Measurements from ENCODE around the gene KRTAP1-3. TPM values are rescaled to one million over a fixed set of nuclear protein-coding genes. Genes with fewer than 3 reads are reported as not detected.

Gene KRTAP1-3
- total RNA-seq, 8 experiments from 2014 or later: 0.25 to 0.56 (median 0.46) TPM; not detected in 4

- in situ Hi-C loops (cut with MboI; ENCODE audit: low pct_unique_long_range_greater_than_20kb in 2 of 9, low sequenced_read_pairs in 9 of 9, unreplicated experiment in 9 of 9): no loop called here
- no peak for ATAC-seq (replicated peaks in 6 of 8)
- Histone ChIP-seq H3K4me1 (replicated peaks in 1 of 2) (peaks cover 4 to 7% of the 10 kb centered on the region in 2 donors), H3K27ac (no peak overlapping the region), H3K4me3 (no peak overlapping the region)
- 0 to 89% (median 77%) methylated on average over 1 of the region's 1 CpG; no CpG with 5 or more reads in 4 of the 10 experiments for WGBS, 10 experiments
These were observed 39.6 kb downstream of the KRTAP1-3 start for GRCh38 chr17:40995116-40995515.

GRCh38 chr17:40993839-40994238, 40.8 kb downstream of the KRTAP1-3 start, which contains the start of gene KRTAP3-3:
Gene KRTAP3-3, minus strand, starts transcription at chr17:40994164. Its CDS starts 67 bp downstream, at chr17:40994097.
- Histone ChIP-seq H3K4me1 (replicated peaks in 1 of 2) (peaks cover 4 to 7% of the 10 kb centered on the region in 2 donors), H3K27ac (no peak within 1 kb of the TSS), H3K4me3 (no peak within 1 kb of the TSS)
- 0 to 80% (median 67%) methylated on average over 1 to 2 of the region's 4 CpGs; no CpG with 5 or more reads in 5 of the 10 experiments for WGBS, 10 experiments
- no peak for ATAC-seq (replicated peaks in 6 of 8)
- in situ Hi-C loops (cut with MboI; ENCODE audit: low pct_unique_long_range_greater_than_20kb in 2 of 9, low sequenced_read_pairs in 9 of 9, unreplicated experiment in 9 of 9): no loop called here

GRCh38 chr17:40993084-40993483, 41.6 kb downstream of the KRTAP1-3 start:
- in situ Hi-C loops (cut with MboI; ENCODE audit: low pct_unique_long_range_greater_than_20kb in 2 of 9, low sequenced_read_pairs in 9 of 9, unreplicated experiment in 9 of 9): no loop called here
- WGBS, 10 experiments: 70 to 97% (median 92%) methylated on average over 1 to 2 of the region's 2 CpGs
- no peak overlapping the region for H3K4me3 ChIP-seq
- H3K27ac ChIP-seq: no peak overlapping the region
- H3K4me1 ChIP-seq (replicated peaks in 1 of 2): peaks cover 4 to 7% of the 10 kb centered on the region in 2 donors
- no peak for ATAC-seq (replicated peaks in 6 of 8)

- WGBS, 10 experiments: 37 to 93% (median 68%) methylated on average over 3 of the region's 3 CpGs; no CpG with 5 or more reads in 1 of the 10 experiments
- Histone ChIP-seq H3K4me1 (replicated peaks in 1 of 2) (peaks cover 2 to 4% of the 10 kb centered on the region in 2 donors), H3K27ac (no peak overlapping the region), H3K4me3 (no peak overlapping the region)
- ATAC-seq (replicated peaks in 6 of 8): no peak
- in situ Hi-C loops (cut with MboI; ENCODE audit: low pct_unique_long_range_greater_than_20kb in 2 of 9, low sequenced_read_pairs in 9 of 9, unreplicated experiment in 9 of 9): no loop called here
These were observed 42.0 kb downstream of the KRTAP1-3 start for GRCh38 chr17:40992666-40993065.

GRCh38 chr17:40986920-40987319, 47.8 kb downstream of the KRTAP1-3 start:
- H3K4me3 ChIP-seq: no peak overlapping the region
- 20 to 92% (median 64%) methylated on average over 1 to 7 of the region's 8 CpGs; no CpG with 5 or more reads in 2 of the 10 experiments for WGBS, 10 experiments
- no peak overlapping the region for H3K27ac ChIP-seq
- in situ Hi-C loops (cut with MboI; ENCODE audit: low pct_unique_long_range_greater_than_20kb in 2 of 9, low sequenced_read_pairs in 9 of 9, unreplicated experiment in 9 of 9): no loop called here
- no peak for ATAC-seq (replicated peaks in 6 of 8)
- H3K4me1 ChIP-seq (replicated peaks in 1 of 2): no peaks in the 10 kb centered on the region

- in situ Hi-C loops (cut with MboI; ENCODE audit: low pct_unique_long_range_greater_than_20kb in 2 of 9, low sequenced_read_pairs in 9 of 9, unreplicated experiment in 9 of 9): no loop called here
- Histone ChIP-seq H3K4me1 (replicated peaks in 1 of 2) (no peaks in the 10 kb centered on the region), H3K4me3 (no peak within 1 kb of the TSS), H3K27ac (no peak within 1 kb of the TSS)
- WGBS, 10 experiments: 4 to 90% (median 56%) methylated on average over 1 to 3 of the region's 3 CpGs; no CpG with 5 or more reads in 2 of the 10 experiments
- no peak for ATAC-seq (replicated peaks in 6 of 8)
These were observed 50.4 kb downstream of the KRTAP1-3 start, which contains the start of gene KRT40 for GRCh38 chr17:40984226-40984625. Gene KRT40, minus strand, starts transcription at chr17:40984326. Its CDS starts 53 bp downstream, at chr17:40984273.

Other genes with a start within 250 kb of the KRTAP1-3 start
- under 1 TPM in 1 of 8 experiments, not detected in 7; 0.08 TPM for gene KRT28, start 234.9 kb downstream of the KRTAP1-3 start, total RNA-seq
- 10 to 100 TPM; 15.4 to 62.1 (median 27.3) TPM for gene KRT10, start 212.3 kb downstream of the KRTAP1-3 start, total RNA-seq
- 1 to 10 TPM in 4 of 8 experiments, under 1 TPM in 2, not detected in 2; 0.21 to 2.7 (median 1.1) TPM for gene KRT12, start 167.7 kb downstream of the KRTAP1-3 start, total RNA-seq
- gene KRT20, start 149.6 kb downstream of the KRTAP1-3 start, total RNA-seq: under 1 TPM in 3 of 8 experiments, not detected in 5; 0.09 to 0.43 (median 0.31) TPM
- gene KRT23, start 97.2 kb downstream of the KRTAP1-3 start, total RNA-seq: 1 to 10 TPM in 1 of 8 experiments, under 1 TPM in 2, not detected in 5; 0.36 to 1.2 (median 0.66) TPM
- under 1 TPM in 1 of 8 experiments, not detected in 7; 0.59 TPM for gene KRT39, start 67.9 kb downstream of the KRTAP1-3 start, total RNA-seq
- under 1 TPM in 1 of 8 experiments, not detected in 7; 0.19 TPM for gene KRT40, start 50.5 kb downstream of the KRTAP1-3 start, total RNA-seq
- gene KRTAP3-3, start 40.7 kb downstream of the KRTAP1-3 start, total RNA-seq: under 1 TPM in 2 of 8 experiments, not detected in 6; 0.33 to 0.47 TPM
- gene KRTAP3-2, start 35.0 kb downstream of the KRTAP1-3 start, total RNA-seq: 1 to 10 TPM in 1 of 8 experiments, under 1 TPM in 1, not detected in 6; 0.47 to 1.0 TPM
- not detected for gene KRTAP3-1, start 25.7 kb downstream of the KRTAP1-3 start, total RNA-seq
- gene KRTAP1-5, start 7.7 kb downstream of the KRTAP1-3 start, total RNA-seq: not detected
- not detected for gene KRTAP1-4, start 4.7 kb downstream of the KRTAP1-3 start, total RNA-seq
- gene KRTAP1-1, start 6.6 kb upstream of the KRTAP1-3 start, total RNA-seq: not detected
- under 1 TPM in 1 of 8 experiments, not detected in 7; 0.71 TPM for gene KRTAP2-1, start 12.4 kb upstream of the KRTAP1-3 start, total RNA-seq
- gene KRTAP2-2, start 20.4 kb upstream of the KRTAP1-3 start, total RNA-seq: not detected
- gene KRTAP2-3, start 25.2 kb upstream of the KRTAP1-3 start, total RNA-seq: under 1 TPM in 1 of 8 experiments, not detected in 7; 0.33 TPM
- gene KRTAP2-4, start 31.0 kb upstream of the KRTAP1-3 start, total RNA-seq: not detected
- under 1 TPM in 1 of 8 experiments, not detected in 7; 0.52 TPM for gene KRTAP4-7, start 49.3 kb upstream of the KRTAP1-3 start, total RNA-seq
- under 1 TPM in 2 of 8 experiments, not detected in 6; 0.25 to 0.33 TPM for gene KRTAP4-8, start 63.3 kb upstream of the KRTAP1-3 start, total RNA-seq
- under 1 TPM in 1 of 8 experiments, not detected in 7; 0.47 TPM for gene KRTAP4-16, start 67.3 kb upstream of the KRTAP1-3 start, total RNA-seq
- gene KRTAP4-9, start 70.5 kb upstream of the KRTAP1-3 start, total RNA-seq: under 1 TPM in 3 of 8 experiments, not detected in 5; 0.33 to 0.41 (median 0.38) TPM
- under 1 TPM in 2 of 8 experiments, not detected in 6; 0.18 to 0.38 TPM for gene KRTAP4-11, start 83.5 kb upstream of the KRTAP1-3 start, total RNA-seq
- under 1 TPM in 2 of 8 experiments, not detected in 6; 0.38 to 0.41 TPM for gene KRTAP4-12, start 89.3 kb upstream of the KRTAP1-3 start, total RNA-seq
- under 1 TPM in 2 of 8 experiments, not detected in 6; 0.17 to 0.47 TPM for gene KRTAP4-6, start 105.7 kb upstream of the KRTAP1-3 start, total RNA-seq
- gene KRTAP4-5, start 115.0 kb upstream of the KRTAP1-3 start, total RNA-seq: not detected
- gene KRTAP4-4, start 125.9 kb upstream of the KRTAP1-3 start, total RNA-seq: under 1 TPM in 1 of 8 experiments, not detected in 7; 0.18 TPM
- not detected for gene KRTAP4-3, start 133.3 kb upstream of the KRTAP1-3 start, total RNA-seq
- not detected for gene KRTAP4-2, start 143.3 kb upstream of the KRTAP1-3 start, total RNA-seq
- not detected for gene KRTAP4-1, start 150.0 kb upstream of the KRTAP1-3 start, total RNA-seq
- gene KRTAP9-1, start 155.0 kb upstream of the KRTAP1-3 start, total RNA-seq: not detected
- under 1 TPM in 1 of 8 experiments, not detected in 7; 0.85 TPM for gene KRTAP9-2, start 191.8 kb upstream of the KRTAP1-3 start, total RNA-seq
- under 1 TPM in 1 of 8 experiments, not detected in 7; 0.21 TPM for gene KRTAP9-3, start 197.6 kb upstream of the KRTAP1-3 start, total RNA-seq
- gene KRTAP9-8, start 203.1 kb upstream of the KRTAP1-3 start, total RNA-seq: not detected
- not detected for gene KRTAP9-4, start 214.8 kb upstream of the KRTAP1-3 start, total RNA-seq
- under 1 TPM in 1 of 8 experiments, not detected in 7; 0.28 TPM for gene KRTAP9-9, start 220.5 kb upstream of the KRTAP1-3 start, total RNA-seq
- not detected for gene KRTAP9-6, start 230.5 kb upstream of the KRTAP1-3 start, total RNA-seq
- gene KRTAP9-7, start 240.8 kb upstream of the KRTAP1-3 start, total RNA-seq: under 1 TPM in 1 of 8 experiments, not detected in 7; 0.45 TPM